NCI-H2029 treated with DMSO at 0.1 percent for 48 hours (cell line): ENCODE results near the gene CACNA1C.

Experiments
- DNase-seq: peaks from one replicate; lab custom pipeline; 2025; lab: John Stamatoyannopoulos, UW

The CACNA1C gene

GRCh38 chr12:2520722-2521246 is 468.0 kb downstream of the CACNA1C start:
- no peak for DNase-seq

- no peak for DNase-seq
These were observed 470.5 kb downstream of the CACNA1C start for GRCh38 chr12:2523317-2523716.

DNA sequence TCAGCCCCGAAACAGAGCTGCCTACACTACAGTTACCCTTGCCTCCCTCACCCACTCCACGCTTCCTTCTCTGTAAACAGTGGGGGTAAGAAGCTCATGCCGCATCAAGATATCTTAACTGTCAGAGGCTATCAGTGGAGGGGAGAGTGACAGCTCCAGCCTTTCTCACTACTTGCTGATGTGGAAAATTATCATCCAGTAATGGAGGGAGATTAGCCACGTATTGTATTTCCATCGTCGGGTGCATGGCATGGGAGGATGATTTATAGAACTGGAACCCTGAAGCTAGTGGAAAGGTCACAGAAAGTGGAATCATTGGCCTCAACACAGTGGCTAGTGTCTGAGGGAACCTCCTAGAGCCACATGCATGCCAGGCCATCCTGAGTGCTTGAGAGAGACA is 471.1 kb downstream of the CACNA1C start:
- no peak for DNase-seq

DNA sequence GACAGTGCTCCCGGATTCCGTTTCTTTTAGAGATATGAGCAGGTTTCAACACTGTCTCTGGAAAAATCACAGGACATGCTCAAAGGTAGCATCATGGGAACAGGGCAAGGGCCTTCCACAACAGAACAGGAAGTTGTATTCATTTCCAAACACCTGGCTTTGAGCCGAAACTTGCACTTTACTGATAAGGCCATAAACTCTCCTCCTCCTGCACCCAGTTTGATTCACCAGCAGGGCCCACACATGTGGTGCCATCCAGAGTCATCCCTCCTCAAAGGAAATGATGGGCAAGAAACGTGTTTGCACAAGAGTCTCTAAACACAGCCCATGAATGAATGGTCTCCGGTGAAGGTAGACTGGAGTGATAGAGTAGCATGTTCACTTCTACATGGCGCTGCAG is 473.6 kb downstream of the CACNA1C start:
- no peak for DNase-seq

DNA sequence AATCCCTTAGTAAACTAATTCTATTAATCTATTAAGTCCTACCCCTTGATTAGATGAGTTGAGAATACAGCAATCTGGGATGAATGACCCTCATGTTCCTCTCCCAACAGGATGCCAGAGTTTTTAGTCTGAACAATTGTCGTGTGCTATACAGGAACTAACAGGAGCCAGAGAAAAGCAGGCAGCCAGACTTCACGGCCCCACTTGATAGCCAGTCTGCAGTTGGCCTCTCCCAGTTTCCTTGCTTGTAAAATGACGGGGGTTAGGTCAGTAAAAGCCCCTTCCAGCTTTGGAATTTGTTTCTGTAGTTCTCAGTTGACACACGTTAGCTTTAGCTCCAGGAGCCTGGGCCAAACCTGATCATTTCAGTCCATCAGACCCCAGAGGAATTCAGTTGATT is 475.2 kb downstream of the CACNA1C start:
- no peak for DNase-seq

- DNase-seq, result no peak
These were observed 477.0 kb downstream of the CACNA1C start for GRCh38 chr12:2529807-2530206.

DNA sequence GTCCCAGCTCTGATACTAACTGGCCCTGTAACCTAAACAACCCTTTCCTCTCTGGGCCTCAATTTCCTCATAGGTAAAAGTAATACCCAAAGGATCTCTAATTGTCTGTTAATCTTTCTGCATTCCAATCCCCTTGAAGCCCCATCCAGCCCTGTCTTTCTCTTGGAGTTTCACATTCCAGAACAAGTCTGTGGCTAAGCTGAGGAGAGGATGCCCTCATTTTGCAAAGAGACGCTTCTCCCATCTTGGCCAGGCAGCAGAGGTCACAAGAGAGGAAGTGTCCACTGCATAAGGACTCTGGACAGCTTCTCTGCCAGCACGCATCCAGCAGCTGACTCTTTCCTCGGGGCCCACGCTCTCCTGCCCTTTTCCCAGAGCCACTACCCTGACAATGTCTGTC is 478.6 kb downstream of the CACNA1C start:
- no peak for DNase-seq

GRCh38 chr12:2533036-2533435 is 480.2 kb downstream of the CACNA1C start:
- no peak for DNase-seq

- no peak for DNase-seq
These were observed 482.9 kb downstream of the CACNA1C start for GRCh38 chr12:2535583-2536204.

- no peak for DNase-seq
These were observed 483.9 kb downstream of the CACNA1C start for GRCh38 chr12:2536724-2537123.

DNA sequence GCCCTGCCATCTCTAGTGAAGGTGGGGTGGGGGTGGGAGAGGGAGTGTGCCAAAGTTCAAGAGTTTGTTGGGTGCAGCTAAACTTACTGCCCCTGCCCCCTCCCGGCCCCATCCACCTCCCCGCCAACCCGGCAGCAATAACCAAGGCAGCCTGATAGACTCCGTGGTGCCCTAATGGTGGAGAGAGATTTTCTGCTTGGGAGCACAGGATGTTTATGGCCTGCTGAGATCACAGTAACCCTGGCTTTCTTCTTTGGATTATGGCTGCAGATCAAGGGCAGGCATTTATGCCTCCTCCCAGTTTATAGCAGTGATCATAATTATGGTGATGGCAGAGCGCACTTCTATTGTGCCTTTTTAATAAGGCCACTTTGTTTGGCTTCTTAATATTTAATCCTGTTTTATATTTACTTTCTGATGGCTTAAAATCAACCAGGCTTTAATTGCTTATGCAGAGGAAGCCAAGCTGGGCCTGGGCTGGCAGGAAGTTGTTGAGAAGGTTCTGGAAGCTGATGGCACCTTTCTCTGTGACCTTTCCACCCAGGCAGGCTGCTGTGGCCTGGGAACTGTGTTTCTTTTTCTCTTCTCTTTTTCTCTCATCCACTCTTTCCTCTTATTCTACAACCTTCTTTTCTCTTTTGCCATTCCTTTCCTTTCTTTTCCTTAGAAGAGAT is 485.2 kb downstream of the CACNA1C start:
- no peak for DNase-seq

DNA sequence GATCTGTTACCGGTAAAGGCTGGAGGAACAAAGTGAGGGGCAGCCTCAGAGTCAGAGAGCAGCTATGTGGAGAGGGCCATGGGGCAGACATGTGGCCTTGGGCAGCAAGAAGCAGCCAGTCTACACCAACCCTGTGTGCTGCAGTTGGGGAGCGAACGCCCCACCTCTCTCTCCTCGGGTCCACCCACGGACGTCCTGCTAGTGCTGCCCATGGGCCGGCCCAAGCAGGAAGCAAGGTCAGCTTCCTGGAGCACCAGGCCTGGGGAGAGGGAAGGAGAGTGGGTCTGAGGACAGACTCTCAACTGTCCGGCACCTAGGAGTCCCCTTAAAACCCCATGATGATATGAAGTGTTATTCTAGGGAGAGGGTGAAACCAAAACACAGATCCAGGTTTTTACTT is 487.2 kb downstream of the CACNA1C start:
- DNase-seq, result no peak

DNA sequence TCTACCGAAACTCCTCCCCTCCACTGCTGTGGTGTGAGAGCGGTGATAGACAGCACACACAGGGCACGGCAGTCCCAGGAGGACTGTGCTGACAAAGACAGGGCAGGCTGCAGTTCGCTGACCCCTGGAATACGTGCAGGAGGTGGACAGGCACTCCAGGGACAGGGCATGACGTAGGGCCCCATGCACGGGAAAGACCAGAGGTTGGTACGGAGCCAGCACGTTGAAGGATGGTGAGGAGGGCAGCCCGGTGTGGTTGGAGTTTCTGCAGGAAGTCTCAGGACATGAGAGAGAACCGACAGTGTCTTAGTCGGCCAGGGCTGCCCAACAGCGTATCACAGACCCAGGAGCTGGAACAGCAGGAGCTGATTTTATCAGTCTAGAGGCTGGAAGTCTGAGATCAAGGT is 487.8 kb downstream of the CACNA1C start:
- no peak for DNase-seq

DNA sequence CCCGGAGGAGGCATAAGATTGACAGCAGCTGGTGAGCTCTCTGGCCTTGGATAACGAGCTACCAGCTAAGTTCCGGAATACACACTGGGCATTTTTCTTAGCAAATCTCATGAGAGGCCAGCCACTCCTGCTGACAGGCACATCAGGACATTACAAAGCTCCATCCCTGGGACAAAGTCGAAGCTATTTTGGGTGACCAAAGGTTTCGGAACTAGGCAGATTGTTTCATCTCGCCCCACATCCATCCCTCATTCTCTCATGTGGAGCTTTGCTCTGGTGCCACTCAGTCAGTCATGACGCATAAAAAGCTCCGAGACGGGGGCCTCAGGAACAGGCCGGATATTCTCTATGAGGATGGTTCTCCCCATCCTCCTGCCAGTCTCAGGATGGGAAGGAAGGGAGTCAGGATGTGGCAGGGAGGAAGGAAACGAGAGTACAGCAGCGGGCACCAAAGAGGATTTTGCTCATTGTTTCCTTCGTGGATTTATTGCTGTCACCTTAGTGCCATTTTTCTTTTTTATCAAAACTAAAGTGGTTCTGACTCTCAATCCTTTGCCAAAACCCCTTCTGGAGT is 488.9 kb downstream of the CACNA1C start:
- no peak for DNase-seq

DNA sequence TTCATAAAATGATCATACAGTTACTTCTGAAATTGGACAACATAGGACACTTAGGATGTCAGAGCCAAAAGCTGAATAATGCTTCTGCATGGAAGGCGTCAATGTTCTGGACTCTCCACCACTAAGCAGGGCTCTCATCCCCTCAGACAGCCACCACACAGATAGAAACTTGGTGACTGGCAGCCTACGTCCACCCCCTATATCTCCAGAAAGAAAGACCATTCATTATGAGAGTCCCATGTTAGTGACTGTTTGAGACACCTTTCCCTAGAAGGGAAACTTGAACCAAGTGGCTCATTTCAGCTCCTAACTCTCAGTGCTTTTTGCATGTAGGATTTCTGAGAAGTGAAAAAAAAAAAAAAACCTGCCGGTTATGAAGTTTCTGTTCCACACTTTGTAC is 491.0 kb downstream of the CACNA1C start:
- DNase-seq, result no peak

GRCh38 chr12:2544230-2544629 is 491.4 kb downstream of the CACNA1C start:
- no peak for DNase-seq

- DNase-seq, result no peak
These were observed 494.7 kb downstream of the CACNA1C start for GRCh38 chr12:2547273-2548044.

DNA sequence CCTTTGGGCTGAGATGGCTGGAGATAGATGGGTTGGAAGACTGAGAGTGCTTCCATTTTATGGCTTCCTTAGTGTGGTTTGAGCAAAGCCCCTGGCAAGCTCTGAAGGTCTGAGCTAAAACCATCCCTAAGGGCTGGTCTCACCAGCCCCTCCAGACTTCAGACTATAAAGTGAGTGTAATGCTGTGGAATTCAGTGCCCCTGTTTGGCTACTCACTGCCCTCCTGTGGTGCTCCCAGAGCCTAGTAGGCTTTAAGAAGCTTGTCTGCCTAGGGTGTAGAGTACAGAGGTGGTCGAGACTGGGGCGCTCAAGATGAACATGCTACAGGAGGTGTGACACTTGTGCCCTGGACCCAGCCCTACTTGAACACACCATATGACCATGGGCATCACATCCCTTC is 495.3 kb downstream of the CACNA1C start:
- DNase-seq, result no peak

DNA sequence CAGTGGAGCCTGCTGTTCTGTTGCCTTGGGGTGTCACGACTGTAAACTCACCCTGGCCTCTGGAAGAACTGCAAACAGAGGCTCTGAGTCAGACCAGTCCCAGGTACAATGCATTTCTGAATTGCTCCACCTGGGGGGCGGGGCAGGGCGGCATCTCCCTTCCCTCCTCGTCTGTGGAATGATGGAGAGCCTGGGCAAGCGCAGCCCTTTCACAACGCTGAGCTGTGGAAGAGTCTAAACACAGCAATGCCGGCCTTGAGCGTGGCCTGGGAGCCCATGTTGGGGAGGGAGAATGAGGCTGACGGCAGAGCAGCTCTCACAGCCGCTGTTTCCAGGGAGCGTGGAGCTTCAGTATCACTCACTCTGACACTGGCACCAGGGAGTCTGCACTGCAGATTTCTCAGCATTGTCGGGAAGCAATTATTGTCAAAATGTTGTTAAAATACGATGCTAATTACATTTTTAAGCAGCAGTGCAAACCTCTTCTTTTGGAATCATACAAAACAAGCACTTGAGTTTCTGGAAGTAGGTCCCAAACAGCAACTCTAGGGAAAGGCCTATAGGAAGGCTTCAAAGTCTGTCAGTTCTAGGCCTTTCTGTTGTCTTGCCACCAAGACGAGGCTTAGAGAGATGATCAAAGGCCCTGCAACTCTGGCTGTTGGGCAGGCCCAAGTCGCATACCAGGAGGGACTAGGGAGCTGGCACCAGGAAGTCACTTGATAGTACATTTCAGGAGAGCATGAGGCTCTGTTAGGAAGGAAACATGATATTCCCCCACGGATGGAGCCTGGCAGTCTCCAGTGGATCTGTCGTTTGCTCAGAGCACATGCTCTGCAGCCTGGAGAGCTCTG is 498.0 kb downstream of the CACNA1C start:
- DNase-seq, result peak; percentile 57

GRCh38 chr12:2551412-2551900 is 498.7 kb downstream of the CACNA1C start:
- DNase-seq, result no peak

- DNase-seq, result no peak
These were observed 499.4 kb downstream of the CACNA1C start for GRCh38 chr12:2552000-2552756.
